Measurements from ENCODE around the gene MPHOSPH9.
A peak's percentile ranks its signal among the peaks of the same experiment; 100 is the strongest.
"Not testable (repeated sequence)": the region's sequence is repeated elsewhere in the genome, so short reads cannot be mapped to it uniquely, and the experiment has no call there.

The MPHOSPH9 gene

GRCh38 chr12:123223241-123223668 lies 9.7 kb downstream of the MPHOSPH9 start:
- TF ChIP-seq, protein P1, sequence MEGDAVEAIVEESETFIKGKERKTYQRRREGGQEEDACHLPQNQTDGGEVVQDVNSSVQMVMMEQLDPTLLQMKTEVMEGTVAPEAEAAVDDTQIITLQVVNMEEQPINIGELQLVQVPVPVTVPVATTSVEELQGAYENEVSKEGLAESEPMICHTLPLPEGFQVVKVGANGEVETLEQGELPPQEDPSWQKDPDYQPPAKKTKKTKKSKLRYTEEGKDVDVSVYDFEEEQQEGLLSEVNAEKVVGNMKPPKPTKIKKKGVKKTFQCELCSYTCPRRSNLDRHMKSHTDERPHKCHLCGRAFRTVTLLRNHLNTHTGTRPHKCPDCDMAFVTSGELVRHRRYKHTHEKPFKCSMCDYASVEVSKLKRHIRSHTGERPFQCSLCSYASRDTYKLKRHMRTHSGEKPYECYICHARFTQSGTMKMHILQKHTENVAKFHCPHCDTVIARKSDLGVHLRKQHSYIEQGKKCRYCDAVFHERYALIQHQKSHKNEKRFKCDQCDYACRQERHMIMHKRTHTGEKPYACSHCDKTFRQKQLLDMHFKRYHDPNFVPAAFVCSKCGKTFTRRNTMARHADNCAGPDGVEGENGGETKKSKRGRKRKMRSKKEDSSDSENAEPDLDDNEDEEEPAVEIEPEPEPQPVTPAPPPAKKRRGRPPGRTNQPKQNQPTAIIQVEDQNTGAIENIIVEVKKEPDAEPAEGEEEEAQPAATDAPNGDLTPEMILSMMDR (conservative IDR thresholded peaks at IDR 0.05; ENCODE audit: low read depth, low read length) = no peak
- no peaks in the 10 kb centered on the region for H3K36me3 ChIP-seq (ENCODE audit: insufficient read depth)
- H3K4me3 ChIP-seq (IDR thresholded peaks at IDR 0.05; ENCODE audit: insufficient read depth, low read depth, low read length) = no peak overlapping the region
- 0 out of 2 replicates have a peak, but pooled peaks cover 5% of the 10 kb centered on the region for H4K20me1 ChIP-seq (ENCODE audit: insufficient read depth)
- H3K27me3 ChIP-seq (ENCODE audit: insufficient read depth, low read depth) = no peaks in the 10 kb centered on the region
- peaks cover 19% of the 10 kb centered on the region for H3K4me1 ChIP-seq (ENCODE audit: low read depth, poor library complexity, severe bottlenecking)
- peak overlapping the region; percentile 52 for H3K4me2 ChIP-seq
- H3K27ac ChIP-seq = peak overlapping the region; percentile 47; the same call in 1 of the 2 replicates
- H3K79me2 ChIP-seq (ENCODE audit: insufficient read depth, low read depth) = peaks cover 8% of the 10 kb centered on the region; the same call in 1 of the 2 replicates
- H3K9ac ChIP-seq = no peak overlapping the region
- H2AFZ ChIP-seq (ENCODE audit: low read depth) = no peak overlapping the region; the same call in 1 of the 2 replicates

GRCh38 chr12:123207815-123208214 lies 25.1 kb downstream of the MPHOSPH9 start:
- not testable (repeated sequence) for H3K9ac ChIP-seq; H3K4me2 ChIP-seq; H3K36me3 ChIP-seq (ENCODE audit: insufficient read depth); H3K79me2 ChIP-seq (ENCODE audit: insufficient read depth, low read depth); H2AFZ ChIP-seq (ENCODE audit: low read depth); H4K20me1 ChIP-seq (ENCODE audit: insufficient read depth); H3K4me1 ChIP-seq (ENCODE audit: low read depth, poor library complexity, severe bottlenecking); H3K27ac ChIP-seq; H3K27me3 ChIP-seq (ENCODE audit: insufficient read depth, low read depth); H3K4me3 ChIP-seq (IDR thresholded peaks at IDR 0.05; ENCODE audit: insufficient read depth, low read depth, low read length)

DNA sequence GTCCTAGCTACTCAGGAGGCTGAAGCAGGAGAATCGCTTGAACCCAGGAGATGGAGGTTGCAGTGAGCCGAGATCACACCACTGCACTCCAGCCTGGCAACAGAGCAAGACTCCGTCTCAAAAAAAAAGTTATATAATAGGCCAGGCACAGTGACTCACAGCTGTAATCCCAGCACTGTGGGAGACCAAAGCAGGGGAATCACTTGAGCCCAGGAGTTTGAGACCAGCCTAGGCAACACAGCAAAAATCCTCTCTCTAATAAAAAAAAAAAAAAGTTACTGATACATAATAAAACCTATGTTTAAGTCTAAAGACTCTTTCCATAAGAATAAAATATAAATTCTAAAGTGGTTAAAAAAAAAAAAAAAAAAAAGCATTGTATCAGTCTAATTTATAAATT lies 26.1 kb downstream of the MPHOSPH9 start:
- H3K27me3 ChIP-seq (ENCODE audit: insufficient read depth, low read depth); H3K9ac ChIP-seq; H3K36me3 ChIP-seq (ENCODE audit: insufficient read depth); H4K20me1 ChIP-seq (ENCODE audit: insufficient read depth); H3K79me2 ChIP-seq (ENCODE audit: insufficient read depth, low read depth); H3K4me1 ChIP-seq (ENCODE audit: low read depth, poor library complexity, severe bottlenecking); H3K4me3 ChIP-seq (IDR thresholded peaks at IDR 0.05; ENCODE audit: insufficient read depth, low read depth, low read length); H2AFZ ChIP-seq (ENCODE audit: low read depth); H3K4me2 ChIP-seq; H3K27ac ChIP-seq: not testable (repeated sequence)

DNA sequence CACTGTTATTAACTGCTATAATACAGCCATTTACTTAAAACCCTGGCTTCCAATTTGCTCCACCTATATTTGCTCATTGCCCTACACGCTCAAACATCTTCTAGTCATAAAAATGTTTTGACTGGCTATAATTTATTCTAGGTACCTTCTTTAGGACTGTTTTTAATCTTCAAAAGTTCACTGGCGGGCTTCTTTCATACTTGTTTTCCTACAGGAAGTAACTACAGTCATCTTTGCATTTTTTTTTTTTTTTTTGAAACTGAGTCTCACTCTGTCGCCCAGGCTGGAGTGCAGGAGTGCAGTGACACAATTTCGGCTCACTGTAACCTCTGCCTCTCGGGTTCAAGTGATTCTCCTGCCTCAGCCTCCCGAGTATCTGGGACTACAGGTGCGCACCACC lies 32.5 kb downstream of the MPHOSPH9 start:
- Histone ChIP-seq H3K27ac (no peak overlapping the region), H3K36me3 (ENCODE audit: insufficient read depth) (no peaks in the 10 kb centered on the region), H3K4me3 (IDR thresholded peaks at IDR 0.05; ENCODE audit: insufficient read depth, low read depth, low read length) (no peak overlapping the region), H2AFZ (ENCODE audit: low read depth) (no peak overlapping the region), H3K4me2 (no peak overlapping the region), H3K9ac (no peak overlapping the region), H3K79me2 (ENCODE audit: insufficient read depth, low read depth) (no peaks in the 10 kb centered on the region), H3K4me1 (ENCODE audit: low read depth, poor library complexity, severe bottlenecking) (no peaks in the 10 kb centered on the region), H3K27me3 (ENCODE audit: insufficient read depth, low read depth) (no peaks in the 10 kb centered on the region), H4K20me1 (ENCODE audit: insufficient read depth) (no peaks in the 10 kb centered on the region)
- TF ChIP-seq, protein P1 (conservative IDR thresholded peaks at IDR 0.05; ENCODE audit: low read depth, low read length) = no peak

DNA sequence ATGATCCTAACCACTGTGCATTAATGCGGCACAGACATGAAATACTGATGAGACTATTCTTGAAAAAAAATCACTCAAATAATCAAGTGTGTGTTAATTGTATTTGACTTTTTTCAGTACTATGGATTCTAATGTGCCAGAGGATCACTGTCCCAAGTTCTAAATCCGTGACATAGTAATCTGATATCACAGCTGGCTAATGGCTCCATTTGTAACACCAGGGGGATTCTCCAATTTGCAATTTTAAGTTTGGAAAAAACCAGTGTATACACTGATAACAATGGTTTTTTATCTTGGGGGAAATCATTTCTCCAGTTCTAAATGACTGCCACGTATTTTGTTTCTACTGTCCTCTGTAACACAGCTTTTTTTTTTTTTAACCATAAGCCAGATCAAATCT lies 33.0 kb downstream of the MPHOSPH9 start:
- Histone ChIP-seq H3K4me1 (ENCODE audit: low read depth, poor library complexity, severe bottlenecking) (no peaks in the 10 kb centered on the region), H3K4me3 (IDR thresholded peaks at IDR 0.05; ENCODE audit: insufficient read depth, low read depth, low read length) (no peak overlapping the region), H3K79me2 (ENCODE audit: insufficient read depth, low read depth) (no peaks in the 10 kb centered on the region), H3K27ac (no peak overlapping the region), H4K20me1 (ENCODE audit: insufficient read depth) (no peaks in the 10 kb centered on the region), H3K36me3 (ENCODE audit: insufficient read depth) (no peaks in the 10 kb centered on the region), H3K9ac (no peak overlapping the region), H3K27me3 (ENCODE audit: insufficient read depth, low read depth) (no peaks in the 10 kb centered on the region), H2AFZ (ENCODE audit: low read depth) (no peak overlapping the region), H3K4me2 (no peak overlapping the region)
- TF ChIP-seq, protein P1 (conservative IDR thresholded peaks at IDR 0.05; ENCODE audit: low read depth, low read length) = no peak

Measured in KMS-11 (cell line).